ENCODE measurements around the gene HSD17B2.

DNA sequence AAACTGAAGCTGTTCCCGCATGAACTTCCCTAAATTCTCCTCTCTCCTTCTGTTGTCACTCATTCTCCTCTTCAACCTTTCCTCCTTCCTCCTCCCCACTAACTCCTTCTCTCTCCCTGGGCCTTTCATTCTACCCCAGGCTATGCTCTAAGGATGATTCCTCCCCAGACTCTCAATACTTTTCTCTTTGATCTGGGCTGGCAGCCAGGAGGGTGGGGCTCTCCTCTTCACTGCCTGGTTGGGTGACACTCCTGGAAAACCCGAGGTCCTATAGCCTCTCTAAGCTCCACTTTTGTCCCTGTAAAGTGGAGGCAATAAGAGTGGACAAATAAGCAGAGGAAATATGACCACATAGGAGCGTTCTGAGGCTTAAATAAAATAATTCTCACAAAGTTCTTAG, 46.2 kb downstream of the HSD17B2 start:
- TF ChIP-seq L3MBTL2 (conservative IDR thresholded peaks at IDR 0.05), result no peak
- TF ChIP-seq BHLHE40 (IDR thresholded peaks at IDR 0.05; ENCODE audit: borderline replicate concordance), result no peak
- TF ChIP-seq ZNF384 (IDR thresholded peaks at IDR 0.05), result no peak
- no peak for TF ChIP-seq LEF1 (IDR thresholded peaks at IDR 0.05; ENCODE audit: borderline replicate concordance)
- TF ChIP-seq TARDBP (IDR thresholded peaks at IDR 0.05), result no peak
- no peak for TF ChIP-seq CTBP1 (IDR thresholded peaks at IDR 0.05; ENCODE audit: borderline replicate concordance)
- TF ChIP-seq ARNT (IDR thresholded peaks at IDR 0.05), result no peak
- TF ChIP-seq HDGF (IDR thresholded peaks at IDR 0.05; ENCODE audit: borderline replicate concordance), result no peak
- TF ChIP-seq FOXM1 (IDR thresholded peaks at IDR 0.05; ENCODE audit: borderline replicate concordance), result no peak
